Measurements from ENCODE around the gene REEP3. TPM values are rescaled to one million over a fixed set of nuclear protein-coding genes. Genes with fewer than 3 reads are reported as not detected.
"Not testable (repeated sequence)": the region's sequence is repeated elsewhere in the genome, so short reads cannot be mapped to it uniquely, and the experiment has no call there.

REEP3 gene
- total RNA-seq, 1 donor = 2.7 TPM

- no peak for DNase-seq (ENCODE audit: low read depth in 2 of 3, low spot score in 2 of 3)
Observed at GRCh38 chr10:63547628-63548360, 26.6 kb downstream of the REEP3 start.

GRCh38 chr10:63548860-63549259 lies 27.7 kb downstream of the REEP3 start:
- no peak for DNase-seq (ENCODE audit: low read depth in 2 of 3, low spot score in 2 of 3)

DNA sequence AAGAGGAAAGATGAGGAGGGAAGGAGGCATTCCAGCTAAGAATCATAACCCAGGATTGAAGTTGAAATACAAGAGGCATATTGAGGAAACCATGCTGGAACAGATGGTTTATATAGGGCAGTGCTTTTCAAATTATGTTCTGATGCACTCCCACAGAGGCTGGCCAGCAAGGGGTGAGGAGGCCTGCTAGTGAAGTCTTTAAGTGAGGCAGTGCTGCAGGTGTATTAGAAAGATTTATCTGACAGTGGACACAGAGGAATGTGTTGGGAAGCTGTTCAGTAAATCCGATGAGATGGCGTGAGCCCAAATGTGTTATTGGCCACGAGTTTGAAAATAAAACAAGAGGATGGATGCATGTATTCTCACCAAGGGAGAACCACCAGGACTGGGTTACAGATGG lies 28.6 kb downstream of the REEP3 start:
- no peak for DNase-seq (ENCODE audit: low read depth in 2 of 3, low spot score in 2 of 3)

GRCh38 chr10:63553031-63553430 lies 31.8 kb downstream of the REEP3 start:
- no peak for DNase-seq (ENCODE audit: low read depth in 2 of 3, low spot score in 2 of 3)

- no peak for DNase-seq (ENCODE audit: low read depth in 2 of 3, low spot score in 2 of 3)
Observed at GRCh38 chr10:63553473-63553872, 32.3 kb downstream of the REEP3 start.

DNA sequence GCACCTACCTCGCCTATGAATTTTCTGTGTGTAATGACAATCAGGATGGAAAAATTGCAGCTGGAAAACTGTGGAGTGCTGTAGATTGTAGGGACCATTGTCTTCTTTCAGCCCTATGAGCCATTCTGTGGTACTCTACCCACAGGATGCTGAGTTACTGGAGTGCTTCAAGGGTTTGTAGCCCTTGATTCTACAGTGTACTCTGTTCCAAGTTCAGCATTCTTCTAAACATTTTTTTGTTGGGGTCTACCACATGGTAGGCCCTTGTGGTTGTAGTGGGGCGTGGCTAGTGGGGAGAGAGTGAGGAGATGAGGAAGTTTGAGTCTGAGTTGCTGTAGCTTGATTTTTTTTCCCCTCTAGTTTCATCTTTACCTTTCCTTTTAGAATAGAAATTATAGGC lies 33.5 kb downstream of the REEP3 start:
- DNase-seq (ENCODE audit: low read depth in 2 of 3, low spot score in 2 of 3) = peak in 2 of 3 donors; percentile 73 to 92

DNA sequence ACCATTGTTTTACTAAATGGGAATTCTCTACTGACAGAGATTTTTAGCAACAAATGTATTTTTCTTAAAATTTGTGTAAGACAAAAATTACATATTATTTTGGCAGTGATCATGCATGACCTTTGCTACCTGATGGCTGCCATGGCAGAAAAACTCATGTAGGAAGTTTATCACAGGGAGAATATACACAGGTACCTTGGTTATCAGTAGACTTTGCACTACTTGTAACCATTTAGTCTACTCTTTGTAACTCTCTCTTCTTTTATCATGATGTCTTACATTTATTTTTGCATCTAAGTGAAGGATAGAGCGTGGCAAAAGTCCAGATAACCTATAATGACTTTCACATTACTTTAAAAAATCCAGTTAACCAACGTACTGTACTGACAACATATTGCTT lies 34.1 kb downstream of the REEP3 start:
- DNase-seq (ENCODE audit: low read depth in 2 of 3, low spot score in 2 of 3) = no peak

DNA sequence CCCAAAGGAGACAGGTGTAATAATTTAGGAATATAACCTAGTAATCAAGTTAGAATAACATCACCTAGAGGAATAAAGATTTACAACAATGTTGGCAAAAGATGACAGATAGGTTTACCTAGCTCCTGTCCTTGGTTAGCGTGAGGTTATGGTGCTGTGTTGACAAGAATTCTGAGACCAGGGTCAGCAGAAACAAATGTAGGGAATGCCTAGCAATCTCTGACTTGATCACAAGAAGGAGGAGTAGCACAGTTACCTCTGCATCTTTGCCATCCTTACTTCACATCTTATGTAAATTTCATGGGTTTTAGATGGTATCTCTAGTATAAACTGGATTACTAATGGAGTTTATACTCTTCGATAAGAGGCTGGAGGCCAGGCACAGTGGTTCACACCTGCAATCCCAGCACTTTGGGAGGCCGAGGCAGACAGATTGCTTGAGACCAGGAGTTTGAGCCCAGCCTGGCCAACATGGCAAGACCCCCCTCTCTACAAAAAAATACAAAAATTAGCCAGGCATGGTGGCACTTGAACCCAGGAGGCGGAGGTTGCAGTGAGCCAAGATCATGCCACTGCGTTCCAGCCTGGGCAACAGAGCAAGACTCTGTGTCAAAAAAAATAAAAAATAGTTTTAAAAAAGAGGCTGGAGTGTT lies 37.1 kb downstream of the REEP3 start:
- no peak for DNase-seq (ENCODE audit: low read depth in 2 of 3, low spot score in 2 of 3)

GRCh38 chr10:63561341-63561740 lies 40.1 kb downstream of the REEP3 start:
- no peak for DNase-seq (ENCODE audit: low read depth in 2 of 3, low spot score in 2 of 3)

GRCh38 chr10:63562391-63562790 lies 41.2 kb downstream of the REEP3 start:
- no peak for DNase-seq (ENCODE audit: low read depth in 2 of 3, low spot score in 2 of 3)

DNA sequence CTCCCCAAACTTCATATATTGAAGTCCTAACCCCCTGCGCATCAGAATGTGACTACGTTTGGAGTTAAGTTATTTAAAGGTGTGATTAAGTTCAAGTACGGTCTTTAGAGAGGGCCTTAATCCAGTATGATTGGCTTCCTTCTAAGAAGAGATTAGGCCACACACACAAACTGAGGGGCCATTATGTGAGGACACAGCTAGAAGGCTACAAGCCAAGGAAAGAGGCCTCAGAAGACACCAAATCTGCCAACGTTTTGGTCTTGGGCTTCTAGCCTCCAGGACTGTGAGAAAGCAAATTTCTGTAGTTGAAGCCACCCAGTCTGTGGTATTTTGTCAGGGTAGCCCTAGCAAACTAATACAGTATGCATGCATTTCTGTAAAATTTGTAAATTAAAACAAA lies 41.7 kb downstream of the REEP3 start:
- no peak for DNase-seq (ENCODE audit: low read depth in 2 of 3, low spot score in 2 of 3)

DNA sequence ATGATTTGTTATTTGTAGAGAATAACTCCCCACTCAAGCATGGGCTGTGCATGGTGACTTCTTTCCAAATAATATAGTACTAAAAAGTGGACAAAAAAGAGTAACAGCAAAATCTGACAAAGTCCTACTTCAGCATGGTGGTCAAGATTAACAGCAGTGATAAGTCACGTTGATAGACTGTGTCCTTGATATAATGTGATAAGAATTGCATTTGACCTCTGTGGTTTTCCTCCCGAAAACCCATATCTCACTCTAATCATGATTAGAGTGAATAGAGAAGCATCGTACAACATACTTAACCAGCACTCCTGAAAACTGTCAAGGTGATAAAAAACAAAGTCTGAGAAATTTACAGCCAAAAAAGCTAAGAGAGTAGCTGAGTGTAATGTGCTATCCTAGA lies 42.4 kb downstream of the REEP3 start:
- DNase-seq (ENCODE audit: low read depth in 2 of 3, low spot score in 2 of 3) = no peak

- DNase-seq (ENCODE audit: low read depth in 2 of 3, low spot score in 2 of 3) = not testable (repeated sequence)
Observed at GRCh38 chr10:63564731-63565130, 43.5 kb downstream of the REEP3 start.

DNA sequence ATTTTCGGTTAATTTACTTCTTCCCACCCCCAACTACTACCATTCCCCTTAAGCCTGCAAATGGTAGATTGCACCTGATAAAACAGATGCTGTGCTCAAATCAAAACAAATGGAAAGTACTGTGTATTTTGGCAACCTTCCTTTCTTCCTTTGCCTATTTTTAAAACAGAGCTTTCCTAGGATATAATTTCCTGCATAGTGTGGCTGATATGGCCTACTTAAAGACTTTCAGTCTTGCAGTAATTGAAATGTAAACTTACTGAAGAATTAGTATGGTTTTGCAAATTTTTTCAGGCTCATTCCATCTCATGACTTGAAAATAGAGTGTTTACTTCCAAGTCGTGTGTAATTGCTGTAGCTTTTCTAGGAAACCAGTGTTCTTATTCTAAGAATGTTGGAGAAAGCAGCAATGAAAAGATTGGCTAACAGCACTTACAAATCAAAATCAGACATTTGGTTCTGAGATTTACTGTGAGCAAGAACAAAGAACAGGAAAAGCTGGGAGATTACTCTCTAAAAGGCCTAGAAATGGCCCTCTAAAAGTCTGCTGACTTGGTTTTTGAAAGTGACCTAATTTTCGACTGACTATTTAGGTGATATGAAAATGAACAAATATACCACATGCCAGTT lies 52.0 kb downstream of the REEP3 start:
- no peak for DNase-seq (ENCODE audit: low read depth in 2 of 3, low spot score in 2 of 3)

DNA sequence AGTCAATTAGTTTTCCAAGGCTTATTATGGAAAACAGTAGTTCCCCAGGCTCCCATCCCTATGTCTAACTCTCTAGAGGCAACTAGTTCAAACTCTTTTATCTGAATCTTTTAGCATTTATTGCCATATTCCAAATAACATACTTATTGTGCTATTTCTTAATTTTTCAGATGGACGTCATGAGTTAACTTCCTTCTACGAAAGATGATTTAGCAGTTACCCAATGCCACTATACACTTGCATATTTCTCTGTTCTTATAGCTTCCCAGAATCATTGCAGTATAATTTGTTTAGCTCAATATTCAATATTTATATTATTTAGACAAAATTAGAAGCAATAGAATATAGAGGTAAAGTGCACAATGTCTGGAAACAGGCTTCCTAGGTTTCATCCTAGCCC lies 52.8 kb downstream of the REEP3 start:
- no peak for DNase-seq (ENCODE audit: low read depth in 2 of 3, low spot score in 2 of 3)

GRCh38 chr10:63576501-63576900 lies 55.3 kb downstream of the REEP3 start:
- no peak for DNase-seq (ENCODE audit: low read depth in 2 of 3, low spot score in 2 of 3)

DNA sequence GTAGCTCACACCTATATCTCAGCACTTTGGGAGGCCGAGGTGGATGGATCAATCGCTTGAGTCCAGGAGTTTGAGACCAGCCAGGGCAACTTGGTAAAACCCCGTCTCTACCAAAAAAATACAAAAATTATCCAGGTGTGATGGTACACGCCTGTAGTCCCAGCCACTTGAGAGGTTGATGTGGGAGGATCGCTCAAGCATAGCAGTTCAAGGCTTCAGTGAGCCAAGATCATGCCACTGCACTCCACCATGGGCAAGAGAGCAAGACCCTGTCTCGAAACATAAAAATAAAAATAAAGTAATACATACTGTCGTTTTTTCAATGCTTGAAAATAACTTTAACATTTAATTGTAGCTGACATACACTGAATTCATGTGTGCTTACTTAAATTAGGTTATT lies 57.3 kb downstream of the REEP3 start:
- no peak for DNase-seq (ENCODE audit: low read depth in 2 of 3, low spot score in 2 of 3)

GRCh38 chr10:63579371-63580014 lies 58.3 kb downstream of the REEP3 start:
- DNase-seq (ENCODE audit: low read depth in 2 of 3, low spot score in 2 of 3) = no peak

DNA sequence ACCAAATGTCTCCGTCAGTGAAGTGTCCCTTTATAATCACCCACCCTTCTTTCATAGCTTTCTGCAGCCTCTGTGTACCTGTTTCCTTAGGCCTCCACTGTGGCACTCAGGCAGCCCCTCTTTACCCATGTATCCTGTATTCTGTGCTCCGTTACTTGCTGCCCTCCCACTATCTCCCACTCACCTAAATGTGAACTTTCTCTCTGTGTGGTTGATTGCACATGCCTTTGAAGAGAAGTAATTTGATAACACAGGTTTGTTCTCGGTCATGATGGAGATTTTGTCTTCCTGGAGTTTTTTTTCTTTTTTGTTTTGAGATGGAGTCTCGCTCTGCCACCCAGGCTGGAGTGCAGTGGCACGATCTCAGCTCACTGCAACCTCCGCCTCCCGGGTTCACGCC lies 61.5 kb downstream of the REEP3 start:
- DNase-seq (ENCODE audit: low read depth in 2 of 3, low spot score in 2 of 3) = no peak

DNA sequence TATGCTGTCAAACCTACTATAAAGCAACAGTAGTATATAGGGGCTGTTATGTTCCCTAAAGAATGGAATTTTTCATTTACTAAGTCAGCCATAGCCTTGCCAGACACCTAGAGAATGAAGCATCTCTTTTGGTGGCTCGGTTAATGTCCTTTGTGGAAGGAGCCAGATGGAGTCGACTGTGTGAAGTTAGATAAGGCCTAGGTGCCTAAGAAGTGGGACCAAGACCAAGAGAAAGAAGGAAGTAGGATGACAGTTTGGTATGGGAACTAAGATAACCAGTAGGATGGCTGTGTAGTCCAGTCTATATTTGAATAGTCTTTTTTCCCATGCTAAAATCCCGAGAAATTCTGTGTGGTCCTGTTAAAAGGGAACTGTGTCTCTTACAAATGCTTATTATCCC lies 62.2 kb downstream of the REEP3 start:
- DNase-seq (ENCODE audit: low read depth in 2 of 3, low spot score in 2 of 3) = no peak

DNA sequence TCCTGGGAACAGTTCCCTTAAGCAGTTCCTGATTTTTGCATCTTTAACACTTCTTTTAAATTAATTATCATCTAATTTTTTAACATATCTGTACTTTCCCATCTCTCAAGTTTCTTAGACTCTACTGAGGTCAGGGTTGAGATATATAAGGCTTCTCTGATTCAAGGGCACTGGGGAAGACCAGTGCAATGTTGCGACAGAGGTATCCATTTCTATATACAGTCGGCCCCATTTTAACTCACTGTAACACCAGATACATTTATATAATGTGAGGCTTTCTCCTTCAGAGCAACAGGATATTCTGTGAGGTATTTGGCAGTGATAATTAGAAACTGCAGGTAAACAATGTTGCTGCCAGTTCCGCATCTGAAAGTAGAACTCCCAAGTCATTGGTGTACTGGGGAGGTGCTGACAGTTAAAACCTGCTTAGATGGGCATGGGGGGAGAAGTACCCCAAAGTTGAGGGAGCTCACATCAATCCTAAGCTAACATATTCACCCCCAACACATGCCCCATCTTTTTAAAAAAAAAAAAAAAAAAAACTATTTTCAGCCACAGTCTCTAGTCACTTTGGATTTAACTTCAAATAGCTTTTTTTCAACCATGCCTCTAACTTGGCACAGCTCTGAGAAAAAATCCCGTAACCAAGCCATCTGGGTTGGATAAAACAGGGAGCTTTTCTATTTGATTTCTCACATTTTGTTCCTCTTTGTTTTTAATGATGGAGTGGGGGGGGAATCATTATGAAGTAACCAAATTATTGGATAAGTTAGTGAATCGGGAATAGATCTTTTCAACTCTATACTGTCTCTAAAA lies 62.9 kb downstream of the REEP3 start:
- DNase-seq (ENCODE audit: low read depth in 2 of 3, low spot score in 2 of 3) = no peak
